ENCODE measurements around the gene DPH2.

GRCh38 chr1:43979261-43979527 is 9.4 kb downstream of the DPH2 start:
- no peak for TF ChIP-seq CTCF (IDR thresholded peaks at IDR 0.05)
- TF ChIP-seq POLR2A (IDR thresholded peaks at IDR 0.05), result no peak
- no peak for TF ChIP-seq POLR2AphosphoS5 (IDR thresholded peaks at IDR 0.05)

Data from prostate gland (tissue), 2 donors.